ENCODE measurements around the gene ELMO1.

ELMO1 gene

DNA sequence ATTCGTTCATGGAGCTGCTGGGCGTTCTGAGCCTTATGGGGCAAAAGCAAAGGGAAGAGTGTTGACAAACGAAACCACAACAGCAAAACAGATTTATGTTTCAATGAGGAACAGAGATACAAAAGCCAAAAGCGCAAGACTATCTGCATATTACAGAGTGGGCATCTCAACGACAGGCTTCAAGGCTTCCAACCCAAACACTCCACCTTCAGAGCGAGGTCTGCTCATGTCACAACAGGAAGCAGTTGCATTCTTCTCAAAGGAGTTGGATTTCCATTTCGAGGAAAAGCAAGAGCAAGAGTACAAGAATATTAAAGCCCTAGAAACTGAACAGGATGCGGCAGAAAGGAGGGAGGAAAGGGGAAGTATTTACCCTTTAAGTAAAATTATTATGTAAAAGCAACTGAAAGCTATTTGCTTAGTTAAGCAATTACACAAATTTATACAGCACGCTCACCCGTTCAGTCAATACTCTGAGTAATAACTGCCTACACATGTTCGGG, 189.3 kb downstream of the ELMO1 start:
- Histone ChIP-seq H3K27me3 (ENCODE audit: control insufficient read depth, insufficient read depth, low read length) (no peaks in the 10 kb centered on the region), H3K27ac (no peak overlapping the region), H2AFZ (no peak overlapping the region), H3K4me2 (ENCODE audit: low read length) (no peak overlapping the region), H3K4me3 (ENCODE audit: low read depth, low read length) (no peak overlapping the region), H3K4me1 (no peaks in the 10 kb centered on the region), H3K36me3 (ENCODE audit: control insufficient read depth, insufficient read depth, low read length) (no peaks in the 10 kb centered on the region), H3K79me2 (no peaks in the 10 kb centered on the region), H3K9ac (no peak overlapping the region), H3K9me3 (ENCODE audit: control insufficient read depth, low read length) (no peaks in the 10 kb centered on the region)
- TF ChIP-seq, protein P1, sequence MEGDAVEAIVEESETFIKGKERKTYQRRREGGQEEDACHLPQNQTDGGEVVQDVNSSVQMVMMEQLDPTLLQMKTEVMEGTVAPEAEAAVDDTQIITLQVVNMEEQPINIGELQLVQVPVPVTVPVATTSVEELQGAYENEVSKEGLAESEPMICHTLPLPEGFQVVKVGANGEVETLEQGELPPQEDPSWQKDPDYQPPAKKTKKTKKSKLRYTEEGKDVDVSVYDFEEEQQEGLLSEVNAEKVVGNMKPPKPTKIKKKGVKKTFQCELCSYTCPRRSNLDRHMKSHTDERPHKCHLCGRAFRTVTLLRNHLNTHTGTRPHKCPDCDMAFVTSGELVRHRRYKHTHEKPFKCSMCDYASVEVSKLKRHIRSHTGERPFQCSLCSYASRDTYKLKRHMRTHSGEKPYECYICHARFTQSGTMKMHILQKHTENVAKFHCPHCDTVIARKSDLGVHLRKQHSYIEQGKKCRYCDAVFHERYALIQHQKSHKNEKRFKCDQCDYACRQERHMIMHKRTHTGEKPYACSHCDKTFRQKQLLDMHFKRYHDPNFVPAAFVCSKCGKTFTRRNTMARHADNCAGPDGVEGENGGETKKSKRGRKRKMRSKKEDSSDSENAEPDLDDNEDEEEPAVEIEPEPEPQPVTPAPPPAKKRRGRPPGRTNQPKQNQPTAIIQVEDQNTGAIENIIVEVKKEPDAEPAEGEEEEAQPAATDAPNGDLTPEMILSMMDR (IDR thresholded peaks at IDR 0.05), result no peak

DNA sequence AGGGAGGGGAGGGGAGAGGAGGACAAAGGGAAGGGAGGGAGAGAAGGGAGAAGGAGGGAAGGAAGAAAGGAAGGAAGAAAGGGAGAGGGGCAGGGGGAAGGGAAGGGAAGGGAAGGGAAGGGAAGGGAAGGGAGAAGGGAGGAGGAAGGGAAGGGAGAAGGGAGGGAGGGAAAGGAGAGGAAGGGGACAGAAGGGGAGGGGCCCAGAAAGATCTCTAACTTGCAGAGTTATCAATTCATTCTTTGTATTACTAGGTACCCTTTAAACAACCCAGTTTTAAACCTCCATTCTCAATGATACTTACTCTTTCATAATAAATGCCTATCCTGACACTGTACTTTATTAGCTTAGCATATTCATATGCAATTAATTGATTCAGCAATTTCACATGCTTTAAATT, 192.0 kb downstream of the ELMO1 start:
- H3K4me2 ChIP-seq (ENCODE audit: low read length), result no peak overlapping the region
- H3K4me3 ChIP-seq (ENCODE audit: low read depth, low read length), result no peak overlapping the region
- H3K79me2 ChIP-seq, result no peaks in the 10 kb centered on the region
- no peaks in the 10 kb centered on the region for H3K27me3 ChIP-seq (ENCODE audit: control insufficient read depth, insufficient read depth, low read length)
- H3K36me3 ChIP-seq (ENCODE audit: control insufficient read depth, insufficient read depth, low read length), result no peaks in the 10 kb centered on the region
- H3K9me3 ChIP-seq (ENCODE audit: control insufficient read depth, low read length), result no peaks in the 10 kb centered on the region
- no peaks in the 10 kb centered on the region for H3K4me1 ChIP-seq
- H3K9ac ChIP-seq, result no peak overlapping the region
- no peak overlapping the region for H2AFZ ChIP-seq
- no peak overlapping the region for H3K27ac ChIP-seq
- TF ChIP-seq, protein P1 (IDR thresholded peaks at IDR 0.05), result no peak

DNA sequence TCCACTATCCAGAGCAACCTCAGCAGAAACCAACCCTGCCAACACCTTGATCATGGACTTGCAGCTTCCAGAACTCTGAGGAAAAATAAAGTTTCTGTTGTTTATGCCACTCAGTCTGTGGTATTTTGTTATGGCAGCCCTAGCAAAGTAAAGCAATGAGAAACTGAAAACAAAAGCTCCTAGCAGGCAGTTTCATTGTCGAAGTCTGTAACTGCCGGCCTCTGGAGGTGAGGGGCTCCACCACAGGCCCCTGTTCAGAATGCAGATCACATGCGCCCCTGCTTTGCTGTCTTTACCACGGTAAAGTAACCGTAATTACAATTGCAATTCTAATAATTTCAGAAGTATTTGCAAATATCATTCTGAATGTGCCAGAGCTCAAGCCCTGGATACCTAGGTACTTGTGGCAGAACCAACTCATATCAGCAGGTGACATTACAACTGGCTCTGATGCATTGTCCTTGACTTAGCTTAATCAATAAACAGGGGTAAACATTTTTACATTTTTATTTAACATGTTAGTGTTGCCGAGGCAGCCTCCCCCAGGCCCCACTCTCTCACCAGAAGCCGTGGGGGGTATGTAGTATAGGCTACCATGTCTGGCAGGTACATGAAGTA, 193.2 kb downstream of the ELMO1 start:
- H3K4me3 ChIP-seq (ENCODE audit: low read depth, low read length), result no peak overlapping the region
- H3K4me1 ChIP-seq, result no peaks in the 10 kb centered on the region
- no peaks in the 10 kb centered on the region for H3K79me2 ChIP-seq
- no peak overlapping the region for H3K27ac ChIP-seq
- no peak overlapping the region for H3K4me2 ChIP-seq (ENCODE audit: low read length)
- no peak overlapping the region for H2AFZ ChIP-seq
- H3K9ac ChIP-seq, result no peak overlapping the region
- no peaks in the 10 kb centered on the region for H3K27me3 ChIP-seq (ENCODE audit: control insufficient read depth, insufficient read depth, low read length)
- no peaks in the 10 kb centered on the region for H3K9me3 ChIP-seq (ENCODE audit: control insufficient read depth, low read length)
- TF ChIP-seq, protein P1 (IDR thresholded peaks at IDR 0.05), result no peak
- H3K36me3 ChIP-seq (ENCODE audit: control insufficient read depth, insufficient read depth, low read length), result no peaks in the 10 kb centered on the region

DNA sequence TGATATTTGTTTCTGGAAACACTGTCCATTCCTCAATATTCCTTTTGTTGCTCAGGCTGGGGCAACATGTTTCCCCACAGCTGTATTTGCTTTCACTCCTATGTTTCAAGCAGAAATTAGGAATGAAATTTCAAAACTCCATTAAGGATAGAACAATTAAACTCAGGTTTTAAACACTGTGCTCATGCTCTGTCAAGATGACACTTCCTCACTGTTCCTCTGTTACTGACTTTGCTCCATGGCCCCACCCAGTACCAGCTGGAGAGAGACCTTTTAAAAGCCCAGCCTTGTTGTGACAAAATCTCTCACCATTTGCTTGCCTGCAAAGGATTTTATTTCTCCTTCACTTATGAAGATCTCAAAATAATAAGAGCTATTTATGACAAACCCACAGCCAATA, 197.4 kb downstream of the ELMO1 start:
- Histone ChIP-seq H3K27me3 (ENCODE audit: control insufficient read depth, insufficient read depth, low read length) (no peaks in the 10 kb centered on the region), H3K27ac (no peak overlapping the region), H3K36me3 (ENCODE audit: control insufficient read depth, insufficient read depth, low read length) (no peaks in the 10 kb centered on the region), H3K4me1 (no peaks in the 10 kb centered on the region), H3K4me3 (ENCODE audit: low read depth, low read length) (no peak overlapping the region), H3K79me2 (no peaks in the 10 kb centered on the region), H2AFZ (no peak overlapping the region), H3K9ac (no peak overlapping the region), H3K4me2 (ENCODE audit: low read length) (no peak overlapping the region), H3K9me3 (ENCODE audit: control insufficient read depth, low read length) (no peaks in the 10 kb centered on the region)
- TF ChIP-seq, protein P1 (IDR thresholded peaks at IDR 0.05), result no peak

DNA sequence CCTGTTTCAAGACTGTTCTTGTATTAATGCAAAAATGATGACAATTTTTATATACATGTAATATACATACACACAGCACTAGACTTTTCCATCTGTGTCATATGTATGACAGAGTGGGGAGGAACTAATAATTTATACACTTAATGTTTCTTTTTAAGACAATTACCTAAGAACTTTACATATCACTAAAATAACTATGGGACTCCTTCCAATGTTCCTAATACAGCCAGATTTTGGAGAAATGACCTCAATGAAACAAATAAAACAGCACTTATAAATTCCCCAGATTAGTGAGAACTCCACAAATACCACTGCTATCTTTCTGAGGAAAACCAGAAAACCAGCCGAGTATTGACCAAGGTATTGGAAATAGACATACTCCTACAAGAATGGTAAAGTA, 199.4 kb downstream of the ELMO1 start:
- Histone ChIP-seq H3K4me2 (ENCODE audit: low read length) (no peak overlapping the region), H3K36me3 (ENCODE audit: control insufficient read depth, insufficient read depth, low read length) (no peaks in the 10 kb centered on the region), H3K27me3 (ENCODE audit: control insufficient read depth, insufficient read depth, low read length) (no peaks in the 10 kb centered on the region), H3K9ac (no peak overlapping the region), H3K9me3 (ENCODE audit: control insufficient read depth, low read length) (no peaks in the 10 kb centered on the region), H3K4me3 (ENCODE audit: low read depth, low read length) (no peak overlapping the region), H3K79me2 (no peaks in the 10 kb centered on the region), H3K4me1 (no peaks in the 10 kb centered on the region), H3K27ac (no peak overlapping the region), H2AFZ (no peak overlapping the region)
- TF ChIP-seq, protein P1 (IDR thresholded peaks at IDR 0.05), result no peak
